GM12878 (cell line): Measurements from ENCODE around the gene CDC45.

Experiments used
- CHD4 ChIP-seq: fragments of 200-600 bp; sonication (generic); IDR thresholded peaks from 2 replicates; pipeline ENCODE4 v1.6.1; 2016; ENCODE audit warnings: mild to moderate bottlenecking
- GABPA ChIP-seq: IDR thresholded peaks from 2 replicates; pipeline ENCODE4 v1.6.1; 2014; ENCODE audit warnings: antibody characterized with exemption, low read depth, mild to moderate bottlenecking, inconsistent platforms
- HDAC2 ChIP-seq: fragments of 200-600 bp; sonication (generic); IDR thresholded peaks from 2 replicates; pipeline ENCODE4 v1.6.1; 2017
- TF ChIP-seq, protein P1 (sequence below): IDR thresholded peaks from 2 replicates; pipeline ENCODE4 v1.6.1; 2011; ENCODE audit warnings: low read depth, mild to moderate bottlenecking, low read length, moderate library complexity, borderline replicate concordance; ENCODE audit errors: extremely low read depth

DNA sequence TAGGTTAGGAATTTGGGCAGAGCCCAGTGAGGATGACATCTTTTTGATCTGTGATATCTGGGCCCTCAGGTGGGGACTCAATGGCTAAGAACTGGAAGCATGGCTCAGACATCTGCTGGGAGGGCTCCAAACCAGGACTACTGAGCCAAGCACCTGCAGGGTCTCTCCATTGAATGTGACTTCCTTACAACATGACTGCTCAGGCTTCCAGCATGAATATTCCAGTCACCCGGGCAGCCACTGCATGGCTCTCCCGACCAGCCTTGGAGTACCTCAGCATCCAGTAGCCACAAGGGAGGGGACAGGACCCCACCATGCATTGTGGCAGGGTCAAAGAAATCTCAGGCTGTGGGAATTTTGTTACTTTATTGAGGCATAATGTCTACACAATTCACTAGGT is 8.6 kb downstream of the CDC45 start:
- no peak for TF ChIP-seq GABPA
- TF ChIP-seq CHD4 = no peak
- TF ChIP-seq, protein P1, sequence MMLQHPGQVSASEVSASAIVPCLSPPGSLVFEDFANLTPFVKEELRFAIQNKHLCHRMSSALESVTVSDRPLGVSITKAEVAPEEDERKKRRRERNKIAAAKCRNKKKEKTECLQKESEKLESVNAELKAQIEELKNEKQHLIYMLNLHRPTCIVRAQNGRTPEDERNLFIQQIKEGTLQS = no peak
- TF ChIP-seq HDAC2 = no peak
